Smooth muscle cell of trachea (primary cell): ENCODE results near the gene PKHD1. TPM values are rescaled to one million over a fixed set of nuclear protein-coding genes. Genes with fewer than 3 reads are reported as not detected.

ENCODE experiments used
- total RNA-seq: library from RNA; depleted of rRNA; stranded (reverse); fragments of >200 nt; gene quantifications from 2 replicates; pipeline ENCODE4 v1.2.1, GENCODE V29; 2014

The PKHD1 gene
- not detected in 2 replicates for total RNA-seq

GRCh38 chr6:52087498-52087999, at the start of gene PKHD1:
Gene PKHD1, minus strand, starts transcription at chr6:52087613. Its CDS starts 2,680 bp downstream, at chr6:52084933.

Other genes starting within 250 kb of the PKHD1 start
- not detected in 2 replicates for gene IL17A, start 98.8 kb upstream of the PKHD1 start, total RNA-seq
- gene IL17F, start 156.9 kb upstream of the PKHD1 start, total RNA-seq: not detected in 2 replicates
- gene MCM3, start 197.1 kb upstream of the PKHD1 start, total RNA-seq: 16.5 and 74.5 TPM in 2 replicates